ACC112 (cell line): ENCODE data around the gene DNER.
A peak's percentile ranks its signal among the peaks of the same experiment; 100 is the strongest.
"Not testable (repeated sequence)": the region's sequence is repeated elsewhere in the genome, so short reads cannot be mapped to it uniquely, and the experiment has no call there.

ENCODE experiments used
- H2AFZ ChIP-seq: fragments of 200-600 bp; sonication (generic); one replicate; pipeline ENCODE4 v1.6.0; 2017; ENCODE audit warnings: antibody characterized with exemption, low read length; ENCODE audit not compliant: unreplicated experiment
- H3K27ac ChIP-seq: fragments of 200-600 bp; sonication (generic); 2 replicates; pipeline ENCODE4 v1.5.1; 2014; ENCODE audit warnings: low read depth, mild to moderate bottlenecking, antibody characterized with exemption, low read length, moderate library complexity
- H3K27me3 ChIP-seq: fragments of 200-600 bp; sonication (generic); 2 replicates; pipeline ENCODE4 v1.6.1; 2014; ENCODE audit warnings: mild to moderate bottlenecking, antibody characterized with exemption, low read length, moderate library complexity, mixed read lengths; ENCODE audit not compliant: insufficient read depth
- H3K36me3 ChIP-seq: fragments of 200-600 bp; sonication (generic); 2 replicates; pipeline ENCODE4 v1.6.1; 2016; ENCODE audit warnings: mild to moderate bottlenecking, antibody characterized with exemption, low read length, moderate library complexity, mixed read lengths; ENCODE audit not compliant: insufficient read depth
- H3K4me1 ChIP-seq: fragments of 200-600 bp; sonication (generic); one replicate; pipeline ENCODE4 v1.6.1; 2016; ENCODE audit warnings: low read length, mixed read lengths; ENCODE audit not compliant: insufficient read depth, unreplicated experiment, control insufficient read depth
- H3K4me3 ChIP-seq: fragments of 200-600 bp; sonication (generic); 2 replicates; pipeline ENCODE4 v1.5.1; 2014; ENCODE audit warnings: mild to moderate bottlenecking, low read depth, low read length
- H3K79me2 ChIP-seq: fragments of 200-600 bp; sonication (generic); one replicate; pipeline ENCODE4 v1.6.0; 2016; ENCODE audit warnings: low read length; ENCODE audit not compliant: control insufficient read depth, unreplicated experiment, insufficient read depth

The DNER gene

DNA sequence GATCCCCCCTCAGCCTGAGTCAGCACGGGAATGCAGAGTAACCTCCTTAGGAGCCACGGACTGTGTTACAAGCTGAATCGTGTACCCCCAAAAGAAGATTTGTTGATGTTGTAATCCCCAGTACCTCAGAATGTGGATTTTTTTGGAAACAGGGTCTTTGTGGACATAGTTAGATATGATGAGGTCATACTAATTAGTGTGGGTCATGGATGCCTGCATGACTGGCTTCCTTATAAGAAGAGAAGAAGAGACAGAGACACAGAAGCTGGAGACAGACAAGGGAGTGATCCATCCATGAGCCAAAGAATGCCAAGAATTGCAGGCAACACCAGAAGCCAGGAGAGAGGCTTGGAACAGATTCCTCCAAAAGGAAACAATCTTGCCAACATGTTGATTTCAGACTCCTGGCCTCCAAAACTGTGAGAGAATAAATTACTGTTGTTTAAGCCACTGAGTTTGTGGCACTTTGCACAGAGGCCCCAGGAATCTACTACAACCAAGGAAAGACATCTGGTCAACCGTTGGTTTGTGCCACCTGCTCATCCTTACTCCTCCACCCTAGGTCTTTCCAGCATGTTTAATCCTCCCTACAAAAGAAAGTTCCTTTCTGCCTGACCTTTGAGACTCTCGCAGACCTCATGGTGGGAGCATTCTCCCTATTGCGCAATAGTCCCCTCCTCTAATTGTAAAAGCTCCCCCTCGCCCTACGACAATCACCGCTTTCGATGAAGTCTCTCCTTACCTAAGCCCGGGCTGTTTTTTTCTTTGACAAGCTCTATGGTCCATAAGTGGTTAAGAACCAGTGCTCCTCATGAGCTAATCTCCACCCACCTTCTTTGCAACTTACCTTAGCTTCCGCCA is 91.6 kb downstream of the DNER start:
- Histone ChIP-seq H3K36me3 (no peaks in the 10 kb centered on the region), H3K27me3 (no peaks in the 10 kb centered on the region), H3K27ac (no peak overlapping the region), H3K4me1 (no peaks in the 10 kb centered on the region), H3K79me2 (no peaks in the 10 kb centered on the region), H2AFZ (no peak overlapping the region), H3K4me3 (no peak overlapping the region)

DNA sequence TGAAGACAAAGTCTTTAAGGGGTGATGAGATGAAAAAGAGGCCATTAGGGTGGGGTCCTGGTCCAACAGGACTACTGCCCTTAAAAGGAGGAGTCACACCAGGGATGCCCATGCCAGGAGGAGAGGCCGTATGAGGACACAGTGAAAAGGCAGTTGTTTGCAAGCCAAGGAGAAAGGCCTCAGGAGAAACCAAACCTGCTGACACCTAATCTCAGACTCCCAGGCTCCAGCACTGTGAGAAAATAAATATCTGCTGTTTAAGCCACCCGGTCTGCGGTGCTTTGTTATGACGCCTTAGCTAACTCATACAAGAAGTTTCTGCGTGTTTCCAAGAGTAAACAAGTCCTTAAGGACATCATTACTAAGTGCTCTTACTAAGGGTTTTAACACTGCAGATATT is 93.6 kb downstream of the DNER start:
- Histone ChIP-seq H3K79me2 (no peaks in the 10 kb centered on the region), H3K4me3 (no peak overlapping the region), H2AFZ (no peak overlapping the region), H3K27ac (no peak overlapping the region), H3K4me1 (no peaks in the 10 kb centered on the region), H3K27me3 (no peaks in the 10 kb centered on the region), H3K36me3 (no peaks in the 10 kb centered on the region)

DNA sequence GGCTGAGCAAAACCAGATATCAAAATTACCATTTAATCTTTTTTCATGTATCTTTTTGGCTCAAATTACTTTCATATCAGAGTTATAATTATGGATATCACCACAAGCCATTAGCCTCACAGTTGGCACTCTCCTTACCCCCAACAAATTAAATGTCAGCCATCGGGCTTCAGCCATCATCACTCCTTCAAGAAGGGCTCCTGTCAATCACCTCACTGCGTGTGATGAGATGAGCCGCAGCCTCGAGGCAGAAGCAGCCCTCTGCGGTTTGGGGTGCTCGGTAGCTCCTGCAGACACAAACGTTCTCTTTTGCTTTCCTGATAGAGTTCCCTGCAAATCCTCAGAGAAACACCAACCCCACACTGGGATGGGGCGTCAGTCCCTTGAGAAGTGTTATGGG is 94.1 kb downstream of the DNER start:
- Histone ChIP-seq H3K79me2 (no peaks in the 10 kb centered on the region), H3K36me3 (no peaks in the 10 kb centered on the region), H3K4me3 (no peak overlapping the region), H3K4me1 (no peaks in the 10 kb centered on the region), H3K27ac (no peak overlapping the region), H2AFZ (no peak overlapping the region), H3K27me3 (no peaks in the 10 kb centered on the region)

DNA sequence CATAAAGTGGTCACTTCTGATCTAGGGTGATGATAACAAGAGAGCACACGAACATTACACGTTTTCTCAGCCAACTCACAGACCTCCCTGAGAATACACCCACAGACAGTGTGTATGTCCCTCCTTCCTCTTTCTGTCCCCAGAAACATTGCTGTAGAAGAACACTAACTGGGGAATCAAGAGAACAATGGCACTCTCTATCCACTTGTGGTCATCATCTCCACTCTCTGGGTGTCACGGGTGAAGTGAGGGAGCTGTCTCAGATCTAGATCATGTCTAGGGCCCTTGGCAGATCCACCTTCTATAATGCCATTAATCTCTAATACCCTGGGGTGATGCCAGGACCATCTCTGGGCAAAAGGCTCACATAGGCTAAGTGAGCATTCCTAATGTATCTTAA is 97.9 kb downstream of the DNER start:
- no peaks in the 10 kb centered on the region for H3K79me2 ChIP-seq
- H3K27me3 ChIP-seq: no peaks in the 10 kb centered on the region
- no peaks in the 10 kb centered on the region for H3K36me3 ChIP-seq
- no peak overlapping the region for H3K27ac ChIP-seq
- no peak overlapping the region for H2AFZ ChIP-seq
- no peak overlapping the region for H3K4me3 ChIP-seq
- H3K4me1 ChIP-seq: peaks cover 4% of the 10 kb centered on the region

DNA sequence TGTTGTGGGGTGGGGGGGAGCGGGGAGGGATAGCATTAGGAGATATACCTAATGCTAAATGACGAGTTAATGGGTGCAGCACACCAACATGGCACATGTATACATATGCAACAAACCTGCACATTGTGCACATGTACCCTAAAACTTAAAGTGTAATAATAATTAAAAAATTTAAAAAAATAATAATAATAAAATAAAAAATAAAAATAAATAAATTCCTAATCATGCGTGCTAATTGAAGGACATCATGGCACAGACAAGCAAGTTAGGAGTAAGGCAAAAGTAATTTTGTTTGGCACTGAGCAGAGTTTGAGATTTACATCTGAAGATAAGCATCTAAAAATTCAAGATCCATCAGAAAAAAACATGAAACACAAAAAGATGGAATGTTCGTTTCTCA is 100.3 kb downstream of the DNER start:
- H3K79me2 ChIP-seq, H3K4me3 ChIP-seq, H2AFZ ChIP-seq, H3K27ac ChIP-seq, H3K27me3 ChIP-seq, H3K36me3 ChIP-seq: not testable (repeated sequence)
- peaks cover 14% of the 10 kb centered on the region for H3K4me1 ChIP-seq

DNA sequence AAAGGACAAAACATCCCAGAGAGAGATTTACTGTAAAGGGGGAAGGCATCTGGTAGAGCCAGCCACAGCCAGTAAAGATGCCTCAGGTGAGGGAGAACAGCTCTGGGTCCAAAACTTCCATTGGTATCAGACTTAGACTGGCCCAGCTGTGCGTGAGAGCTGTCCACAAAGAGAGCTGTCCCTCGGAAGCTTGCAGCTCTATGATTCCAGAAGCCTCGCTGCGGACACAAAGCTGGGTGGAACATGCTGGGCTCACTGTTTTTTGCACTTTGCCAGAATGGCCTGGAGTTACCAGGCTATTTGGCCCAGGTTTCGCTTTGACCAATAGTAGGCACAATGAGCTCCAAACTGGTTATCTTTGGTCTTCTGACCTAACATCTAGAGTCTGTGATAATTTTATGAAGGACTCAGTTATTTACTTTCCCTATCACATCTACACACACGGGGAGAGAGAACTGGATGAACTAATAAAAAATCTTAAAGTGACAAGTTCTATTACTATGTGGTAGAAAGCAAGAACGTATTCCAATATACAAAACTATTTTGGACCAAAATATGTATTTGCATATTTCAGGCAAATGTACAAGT is 101.9 kb downstream of the DNER start:
- H3K79me2 ChIP-seq: no peaks in the 10 kb centered on the region
- no peak overlapping the region for H2AFZ ChIP-seq
- peak overlapping the region; percentile 96 for H3K27ac ChIP-seq
- no peak overlapping the region for H3K4me3 ChIP-seq
- H3K27me3 ChIP-seq: no peaks in the 10 kb centered on the region
- no peaks in the 10 kb centered on the region for H3K36me3 ChIP-seq
- peaks cover 14% of the 10 kb centered on the region for H3K4me1 ChIP-seq

DNA sequence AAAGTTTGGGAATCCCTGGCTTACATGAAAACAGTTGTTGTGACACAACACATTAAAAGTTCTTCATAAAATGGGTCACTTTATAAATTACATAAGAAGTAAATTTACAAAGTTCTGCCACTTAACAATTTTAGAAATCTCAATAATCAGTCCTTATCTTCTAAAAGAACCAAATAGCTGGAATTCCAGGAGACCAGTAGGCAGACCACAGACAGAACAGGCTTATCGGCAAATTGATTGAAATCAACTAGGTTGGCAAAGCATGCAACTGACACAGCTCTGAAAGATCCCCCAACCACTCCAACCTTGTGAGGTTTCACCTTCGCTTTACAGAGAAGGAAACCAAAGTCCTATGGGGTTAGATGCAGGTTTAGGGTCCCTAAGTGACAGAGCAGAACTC is 103.0 kb downstream of the DNER start:
- Histone ChIP-seq H3K27ac (peak overlapping the region; percentile 96), H3K4me3 (no peak overlapping the region), H3K79me2 (no peaks in the 10 kb centered on the region), H3K4me1 (peaks cover 14% of the 10 kb centered on the region), H3K27me3 (no peaks in the 10 kb centered on the region), H3K36me3 (no peaks in the 10 kb centered on the region), H2AFZ (no peak overlapping the region)

DNA sequence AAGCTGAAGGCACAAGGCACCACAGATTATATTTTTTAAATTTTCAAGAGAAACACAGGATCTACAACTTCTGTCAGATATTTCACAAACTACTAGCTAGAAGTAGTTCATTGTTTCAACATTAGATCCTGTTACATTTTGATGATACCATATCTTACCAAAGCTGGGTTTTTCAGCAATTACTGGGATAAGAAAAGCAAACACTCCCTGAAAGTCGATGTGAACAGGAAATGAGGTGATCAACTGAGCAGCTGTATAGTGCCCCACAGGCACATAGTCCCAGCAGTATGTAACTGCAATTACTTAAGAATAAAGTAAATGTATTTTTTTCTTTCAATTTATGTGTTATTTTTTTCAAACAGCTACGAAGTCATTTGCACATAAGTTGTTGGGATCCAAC is 103.5 kb downstream of the DNER start:
- Histone ChIP-seq H3K27ac (peak overlapping the region; percentile 96), H3K27me3 (no peaks in the 10 kb centered on the region), H3K36me3 (no peaks in the 10 kb centered on the region), H2AFZ (peak overlapping the region; percentile 32), H3K4me3 (peak overlapping the region; percentile 6; the same call in 1 of the 2 replicates), H3K79me2 (no peaks in the 10 kb centered on the region), H3K4me1 (peaks cover 14% of the 10 kb centered on the region)

DNA sequence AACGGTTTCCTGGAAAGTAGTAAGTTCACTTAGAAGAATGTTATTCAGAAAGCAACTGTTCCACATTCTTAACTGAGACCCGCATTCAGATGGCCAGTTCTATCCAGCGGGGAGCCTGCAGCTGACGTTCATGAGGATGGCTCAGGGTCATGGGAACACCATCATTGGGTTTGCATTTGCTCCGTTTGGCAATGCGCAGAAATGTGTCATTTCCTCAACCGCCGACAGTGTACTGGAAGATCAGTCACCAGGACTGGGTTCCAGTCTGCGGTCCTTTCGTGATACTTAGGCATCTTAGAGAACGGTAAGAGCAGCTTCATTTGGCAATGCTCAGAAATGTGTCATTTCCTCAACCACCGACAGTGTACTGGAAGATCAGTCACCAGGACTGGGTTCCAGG is 104.0 kb downstream of the DNER start:
- no peaks in the 10 kb centered on the region for H3K36me3 ChIP-seq
- no peaks in the 10 kb centered on the region for H3K27me3 ChIP-seq
- H2AFZ ChIP-seq: peak overlapping the region; percentile 32
- no peak overlapping the region for H3K4me3 ChIP-seq
- no peaks in the 10 kb centered on the region for H3K79me2 ChIP-seq
- peak overlapping the region; percentile 96 for H3K27ac ChIP-seq
- peaks cover 14% of the 10 kb centered on the region for H3K4me1 ChIP-seq

DNA sequence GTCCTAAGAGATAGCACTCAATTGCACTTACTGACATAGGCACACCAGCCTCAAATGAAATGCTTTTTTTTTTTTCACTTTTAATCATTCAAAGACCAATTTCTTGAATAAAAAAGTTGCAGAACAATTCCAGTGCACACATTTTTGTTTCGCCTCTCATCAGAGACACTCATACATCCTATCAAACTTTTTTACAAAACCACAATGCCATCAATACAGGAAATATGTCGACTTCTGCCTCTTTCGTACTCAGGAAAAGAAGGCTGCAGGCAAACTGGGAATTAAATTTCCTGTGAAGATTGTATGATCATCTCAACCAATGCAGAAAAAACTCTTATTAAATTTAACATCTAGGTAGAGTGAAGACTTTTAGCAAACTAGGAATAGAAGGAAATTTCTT is 112.4 kb downstream of the DNER start:
- Histone ChIP-seq H3K79me2 (no peaks in the 10 kb centered on the region), H3K36me3 (no peaks in the 10 kb centered on the region), H3K4me1 (peaks cover 6% of the 10 kb centered on the region), H2AFZ (no peak overlapping the region), H3K27me3 (no peaks in the 10 kb centered on the region), H3K27ac (peak overlapping the region; percentile 34; the same call in 1 of the 2 replicates), H3K4me3 (no peak overlapping the region)

DNA sequence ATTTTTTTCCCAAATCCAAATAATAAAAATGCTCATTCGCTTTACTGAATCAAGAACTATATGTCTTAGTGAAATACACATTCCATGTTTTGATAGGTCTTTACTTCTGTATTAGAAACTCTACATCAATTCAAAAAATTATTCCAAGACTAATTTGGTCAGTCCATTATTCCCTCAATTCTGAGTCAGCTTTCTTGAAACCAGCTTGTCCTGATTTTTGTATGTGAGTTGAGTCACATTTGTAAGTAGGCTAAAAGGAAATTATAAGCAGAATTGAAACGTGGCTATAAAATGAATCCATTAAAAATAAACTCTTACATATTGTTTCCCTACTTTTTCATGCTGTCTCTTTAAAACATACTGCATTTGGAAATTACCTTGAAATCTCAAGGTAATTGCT is 113.0 kb downstream of the DNER start:
- peak overlapping the region; percentile 34; the same call in 1 of the 2 replicates for H3K27ac ChIP-seq
- H2AFZ ChIP-seq: no peak overlapping the region
- no peak overlapping the region for H3K4me3 ChIP-seq

More for the DNA sequence above, 113.0 kb downstream of the DNER start:
- H3K4me1 ChIP-seq: peaks cover 6% of the 10 kb centered on the region
- H3K79me2 ChIP-seq: no peaks in the 10 kb centered on the region
- H3K36me3 ChIP-seq: no peaks in the 10 kb centered on the region
- no peaks in the 10 kb centered on the region for H3K27me3 ChIP-seq
